Naive thymus-derived CD8-positive, alpha-beta T cell (primary cell): ENCODE results near the gene USP22. TPM values are rescaled to one million over a fixed set of nuclear protein-coding genes. Genes with fewer than 3 reads are reported as not detected.
"Not testable (repeated sequence)": the region's sequence is repeated elsewhere in the genome, so short reads cannot be mapped to it uniquely, and the experiment has no call there.

Experiments used
- ATAC-seq, 2 donors: fragments of 150-1000 bp; cut with Tn5 transposase in 1 of 2; sonication (Bioruptor Pico), chemical (Tn5 transposase) in 1 of 2; 1 replicate in 1 of 2; 2 replicates in 1 of 2; pipeline ENCODE4 v1.10.0; 2021; ENCODE audit warnings: mild to moderate bottlenecking in 2 of 2, moderate library complexity in 2 of 2
- POLR2A ChIA-PET: fragments of 350-600 bp; sonication (Branson Sonifier 250); formaldehyde crosslinking; loops from one replicate; lab custom pipeline; 2021; ENCODE audit warnings: antibody characterized with exemption; lab: Charles Lee
- DNase-seq, 10 donors: peaks; one replicate each; pipeline versions ENCODE4 v3.0.0 to v3.0.0-alpha.2; 2020 to 2022
- H3K27ac Mint-ChIP-seq, 10 donors: one replicate each; pipeline ENCODE4 v1.8.0; 2020 to 2022; ENCODE audit warnings: mild to moderate bottlenecking in 10 of 10, mixed read lengths in 10 of 10, moderate library complexity in 4 of 10, inconsistent platforms in 1 of 10
- H3K27me3 Mint-ChIP-seq, 5 donors: one replicate each; pipeline ENCODE4 v1.8.0; 2021 to 2022; ENCODE audit warnings: mixed read lengths in 5 of 5
- H3K36me3 Mint-ChIP-seq, 3 donors: one replicate each; pipeline ENCODE4 v1.8.0; 2020 to 2022; ENCODE audit warnings: mixed read lengths in 3 of 3, mild to moderate bottlenecking in 2 of 3, inconsistent platforms in 1 of 3
- H3K4me1 Mint-ChIP-seq, 4 donors: one replicate each; pipeline ENCODE4 v1.8.0; 2021 to 2022; ENCODE audit warnings: mixed read lengths in 4 of 4
- H3K4me3 Mint-ChIP-seq, 10 donors: one replicate each; pipeline ENCODE4 v1.8.0; 2020 to 2022; ENCODE audit warnings: mild to moderate bottlenecking in 10 of 10, mixed read lengths in 10 of 10, moderate library complexity in 6 of 10, inconsistent platforms in 1 of 10
- H3K9me3 Mint-ChIP-seq, 9 donors: one replicate each; pipeline ENCODE4 v1.8.0; 2020 to 2022; ENCODE audit warnings: mixed read lengths in 9 of 9, mild to moderate bottlenecking in 3 of 9, inconsistent platforms in 1 of 9, moderate library complexity in 1 of 9
- polyA plus RNA-seq, 3 donors: library from polyadenylated mRNA; unstranded; fragments of 300-500 nt; fragmentation: Illumina TruSeq; gene quantifications; one replicate each; pipeline ENCODE4 v1.2.3, GENCODE V29; 2021
- total RNA-seq, 8 experiments: library from RNA in 2 of 8; stranded (reverse) in 2 of 8; gene quantifications; one replicate each; pipeline ENCODE4 v1.2.3 and lab custom pipeline; 2021 to 2026

The USP22 gene
- 100 to 1,000 TPM; 149 to 155 TPM for total RNA-seq
- polyA plus RNA-seq: 10 to 100 TPM; 33.6 to 40.3 (median 34.3) TPM
- total RNA-seq (lab: John Stamatoyannopoulos, UW): 210 to 302 (median 250) reads per million in 6 experiments

GRCh38 chr17:21042458-21043295 is at the start of gene USP22:
Gene USP22 (minus strand): TSS chr17:21043011. CDS start chr17:21042835, 176 bp downstream.
- peak; percentile 53 to 64 for ATAC-seq
- peak in 3 of 10 donors; percentile 20 to 89 (median 82) for DNase-seq
- H3K27ac Mint-ChIP-seq: peak within 1 kb of the TSS; percentile 85 to 97 (median 94)
- H3K4me1 Mint-ChIP-seq: peaks cover 12 to 46% (median 38%) of the 10 kb centered on the region in 4 donors
- H3K9me3 Mint-ChIP-seq: no peaks in the 10 kb centered on the region
- POLR2A ChIA-PET: interaction anchor here (0.6 to 3.6 kb wide), 20 partner anchors 9 to 1801 kb away, joined by 3 to 37 read pairs (median 5); partner anchors contain the start of genes DHRS7B and TMEM11
- peak within 1 kb of the TSS; percentile 91 to 98 (median 94) for H3K4me3 Mint-ChIP-seq
- no peaks in the 10 kb centered on the region for H3K27me3 Mint-ChIP-seq
- H3K36me3 Mint-ChIP-seq: peaks cover 0 to 11% (median 0%) of the 10 kb centered on the region in 3 donors

- POLR2A ChIA-PET: no interaction called here
- peaks cover 0 to 2% (median 2%) of the 10 kb centered on the region in 5 donors for H3K27me3 Mint-ChIP-seq
- DNase-seq (no peak), ATAC-seq (no peak)
- no peaks in the 10 kb centered on the region for H3K9me3 Mint-ChIP-seq
- no peaks in the 10 kb centered on the region for H3K36me3 Mint-ChIP-seq
- peaks cover 0 to 2% (median 0%) of the 10 kb centered on the region in 4 donors for H3K4me1 Mint-ChIP-seq
- H3K4me3 Mint-ChIP-seq: no peak overlapping the region
- H3K27ac Mint-ChIP-seq: no peak overlapping the region
Measured at GRCh38 chr17:21090902-21091618, 48.2 kb upstream of the USP22 start.

GRCh38 chr17:21089933-21090901 is 47.4 kb upstream of the USP22 start:
- no peak for ATAC-seq
- POLR2A ChIA-PET: no interaction called here
- H3K36me3 Mint-ChIP-seq: no peaks in the 10 kb centered on the region
- no peaks in the 10 kb centered on the region for H3K9me3 Mint-ChIP-seq
- no peak for DNase-seq
- H3K4me3 Mint-ChIP-seq: no peak overlapping the region
- peak overlapping the region in 2 of 10 donors; percentile 29 to 30 for H3K27ac Mint-ChIP-seq
- peaks cover 0 to 2% (median 0%) of the 10 kb centered on the region in 4 donors for H3K4me1 Mint-ChIP-seq
- H3K27me3 Mint-ChIP-seq: peaks cover 0 to 7% (median 2%) of the 10 kb centered on the region in 5 donors

- DNase-seq (no peak), ATAC-seq (no peak)
- H3K4me1 Mint-ChIP-seq: peaks cover 0 to 2% (median 0%) of the 10 kb centered on the region in 4 donors
- peaks cover 0 to 7% (median 4%) of the 10 kb centered on the region in 5 donors for H3K27me3 Mint-ChIP-seq
- H3K4me3 Mint-ChIP-seq: no peak overlapping the region
- POLR2A ChIA-PET: no interaction called here
- no peaks in the 10 kb centered on the region for H3K36me3 Mint-ChIP-seq
- no peaks in the 10 kb centered on the region for H3K9me3 Mint-ChIP-seq
- no peak overlapping the region for H3K27ac Mint-ChIP-seq
Measured at GRCh38 chr17:21089145-21089544, 46.3 kb upstream of the USP22 start.

GRCh38 chr17:21085707-21086106 is 42.9 kb upstream of the USP22 start:
- peak; percentile 46 to 47 for ATAC-seq
- no peak for DNase-seq
- no peak overlapping the region for H3K27ac Mint-ChIP-seq
- H3K9me3 Mint-ChIP-seq: no peaks in the 10 kb centered on the region
- H3K36me3 Mint-ChIP-seq: no peaks in the 10 kb centered on the region
- H3K4me1 Mint-ChIP-seq: peaks cover 0 to 2% (median 0%) of the 10 kb centered on the region in 4 donors
- POLR2A ChIA-PET: no interaction called here
- H3K27me3 Mint-ChIP-seq: peaks cover 0 to 8% (median 5%) of the 10 kb centered on the region in 5 donors
- peak overlapping the region in 6 of 10 donors; percentile 12 to 56 (median 42) for H3K4me3 Mint-ChIP-seq

- POLR2A ChIA-PET, H3K27ac Mint-ChIP-seq, H3K4me1 Mint-ChIP-seq, H3K36me3 Mint-ChIP-seq, H3K9me3 Mint-ChIP-seq, H3K27me3 Mint-ChIP-seq, ATAC-seq, DNase-seq: not testable (repeated sequence)
- peak overlapping the region in 1 of 10 donors; percentile 43 for H3K4me3 Mint-ChIP-seq
Measured at GRCh38 chr17:21085280-21085679, 42.5 kb upstream of the USP22 start.

- peaks cover 3 to 18% (median 8%) of the 10 kb centered on the region in 5 donors for H3K27me3 Mint-ChIP-seq
- no peak overlapping the region for H3K4me3 Mint-ChIP-seq
- no peaks in the 10 kb centered on the region for H3K9me3 Mint-ChIP-seq
- POLR2A ChIA-PET: no interaction called here
- no peak overlapping the region for H3K27ac Mint-ChIP-seq
- ATAC-seq (no peak), DNase-seq (no peak)
- H3K4me1 Mint-ChIP-seq: no peaks in the 10 kb centered on the region
- H3K36me3 Mint-ChIP-seq: no peaks in the 10 kb centered on the region
Measured at GRCh38 chr17:21082001-21082436, 39.2 kb upstream of the USP22 start.

GRCh38 chr17:21079196-21079595 is 36.4 kb upstream of the USP22 start:
- ATAC-seq (no peak), DNase-seq (no peak)
- peaks cover 5 to 18% (median 5%) of the 10 kb centered on the region in 5 donors for H3K27me3 Mint-ChIP-seq
- no peak overlapping the region for H3K27ac Mint-ChIP-seq
- POLR2A ChIA-PET: no interaction called here
- no peaks in the 10 kb centered on the region for H3K4me1 Mint-ChIP-seq
- no peaks in the 10 kb centered on the region for H3K36me3 Mint-ChIP-seq
- no peaks in the 10 kb centered on the region for H3K9me3 Mint-ChIP-seq
- H3K4me3 Mint-ChIP-seq: no peak overlapping the region

GRCh38 chr17:21078016-21078780 is 35.4 kb upstream of the USP22 start:
- POLR2A ChIA-PET: no interaction called here
- H3K36me3 Mint-ChIP-seq: no peaks in the 10 kb centered on the region

GRCh38 chr17:21077281-21077680 is 34.5 kb upstream of the USP22 start:
- no peaks in the 10 kb centered on the region for H3K36me3 Mint-ChIP-seq
- POLR2A ChIA-PET: no interaction called here
- ATAC-seq (no peak), DNase-seq (no peak)
- no peaks in the 10 kb centered on the region for H3K4me1 Mint-ChIP-seq
- H3K27me3 Mint-ChIP-seq: peaks cover 4 to 18% (median 6%) of the 10 kb centered on the region in 5 donors
- no peak overlapping the region for H3K27ac Mint-ChIP-seq
- no peak overlapping the region for H3K4me3 Mint-ChIP-seq
- H3K9me3 Mint-ChIP-seq: no peaks in the 10 kb centered on the region

More at GRCh38 chr17:21078016-21078780, 35.4 kb upstream of the USP22 start:
- H3K4me1 Mint-ChIP-seq: no peaks in the 10 kb centered on the region
- no peak for ATAC-seq
- no peak overlapping the region for H3K4me3 Mint-ChIP-seq
- H3K27ac Mint-ChIP-seq: no peak overlapping the region
- no peak for DNase-seq
- peaks cover 5 to 18% (median 5%) of the 10 kb centered on the region in 5 donors for H3K27me3 Mint-ChIP-seq
- no peaks in the 10 kb centered on the region for H3K9me3 Mint-ChIP-seq

- ATAC-seq: no peak
- no peaks in the 10 kb centered on the region for H3K9me3 Mint-ChIP-seq
- no peak overlapping the region for H3K27ac Mint-ChIP-seq
- H3K27me3 Mint-ChIP-seq: peaks cover 3 to 18% (median 5%) of the 10 kb centered on the region in 5 donors
- no peaks in the 10 kb centered on the region for H3K4me1 Mint-ChIP-seq
- H3K36me3 Mint-ChIP-seq: no peaks in the 10 kb centered on the region
- no peak overlapping the region for H3K4me3 Mint-ChIP-seq
- POLR2A ChIA-PET: no interaction called here
- no peak for DNase-seq
Measured at GRCh38 chr17:21076242-21076641, 33.4 kb upstream of the USP22 start.
